LoVo (cell line): ENCODE data around the gene DDR2.
"Not testable (repeated sequence)": the region's sequence is repeated elsewhere in the genome, so short reads cannot be mapped to it uniquely, and the experiment has no call there.

Source experiments
- DNase-seq: peaks from one replicate; pipeline ENCODE4 v3.0.0-alpha.2; 2016; ENCODE audit warnings: low spot score

Gene DDR2

GRCh38 chr1:162725301-162725837, 93.1 kb downstream of the DDR2 start:
- DNase-seq = no peak

- DNase-seq = no peak
Observed at GRCh38 chr1:162726555-162726954, 94.3 kb downstream of the DDR2 start.

DNA sequence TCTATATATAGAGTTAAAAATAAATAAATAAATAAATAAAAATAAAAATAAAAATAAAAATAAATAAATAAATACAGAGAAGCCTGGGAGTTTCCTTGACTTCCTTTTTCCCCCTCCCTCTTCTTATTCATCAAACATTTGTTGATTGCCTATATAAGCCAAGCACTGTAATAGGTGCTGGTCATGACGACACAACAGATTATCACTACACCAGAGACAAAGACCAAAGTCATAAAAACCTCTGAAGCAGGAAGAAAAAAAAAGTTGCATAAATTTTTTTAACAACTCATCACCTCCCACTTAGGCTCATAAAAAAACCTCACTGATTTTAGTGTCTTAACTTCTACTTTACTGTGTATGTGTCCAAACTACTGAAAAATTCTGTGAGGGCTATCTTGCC, 95.2 kb downstream of the DDR2 start:
- DNase-seq = not testable (repeated sequence)

- DNase-seq = no peak
Observed at GRCh38 chr1:162728573-162728972, 96.3 kb downstream of the DDR2 start.

DNA sequence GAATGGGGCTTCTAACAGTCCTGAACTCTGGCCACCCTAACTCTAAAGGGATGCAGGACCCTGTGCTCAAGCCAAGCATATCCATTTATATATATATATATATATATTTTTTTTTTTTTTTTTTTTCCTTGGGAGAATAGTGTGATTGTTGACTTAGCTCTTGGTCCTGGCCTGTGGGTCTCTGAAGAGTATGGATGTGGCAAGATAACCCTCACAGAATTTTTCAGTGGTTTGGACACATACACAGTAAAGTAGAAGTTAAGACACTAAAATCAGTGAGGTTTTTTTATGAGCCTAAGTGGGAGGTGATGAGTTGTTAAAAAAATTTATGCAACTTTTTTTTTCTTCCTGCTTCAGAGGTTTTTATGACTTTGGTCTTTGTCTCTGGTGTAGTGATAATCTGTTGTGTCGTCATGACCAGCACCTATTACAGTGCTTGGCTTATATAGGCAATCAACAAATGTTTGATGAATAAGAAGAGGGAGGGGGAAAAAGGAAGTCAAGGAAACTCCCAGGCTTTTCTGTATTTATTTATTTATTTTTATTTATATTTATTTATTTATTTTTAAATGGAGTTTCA, 97.0 kb downstream of the DDR2 start:
- not testable (repeated sequence) for DNase-seq

DNA sequence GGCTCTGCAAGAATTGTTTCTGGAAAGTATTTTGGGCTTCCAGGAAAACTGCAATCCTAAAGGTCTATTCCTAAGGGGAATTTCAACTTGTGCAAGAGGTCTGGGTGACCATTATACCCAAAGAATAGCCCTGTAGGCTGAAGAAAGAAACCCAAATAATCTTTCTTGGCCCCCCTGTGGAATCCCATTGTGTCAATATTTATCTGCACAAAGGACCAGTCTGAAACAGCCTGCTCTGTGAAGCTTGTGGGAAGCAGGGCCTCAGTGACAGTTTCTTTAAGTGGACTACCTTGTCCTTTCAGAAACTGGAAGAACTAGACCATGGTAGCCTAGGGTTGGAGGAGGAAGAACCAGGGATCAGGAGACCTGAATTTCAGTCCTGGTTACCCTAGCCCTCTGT, 99.8 kb downstream of the DDR2 start:
- no peak for DNase-seq

DNA sequence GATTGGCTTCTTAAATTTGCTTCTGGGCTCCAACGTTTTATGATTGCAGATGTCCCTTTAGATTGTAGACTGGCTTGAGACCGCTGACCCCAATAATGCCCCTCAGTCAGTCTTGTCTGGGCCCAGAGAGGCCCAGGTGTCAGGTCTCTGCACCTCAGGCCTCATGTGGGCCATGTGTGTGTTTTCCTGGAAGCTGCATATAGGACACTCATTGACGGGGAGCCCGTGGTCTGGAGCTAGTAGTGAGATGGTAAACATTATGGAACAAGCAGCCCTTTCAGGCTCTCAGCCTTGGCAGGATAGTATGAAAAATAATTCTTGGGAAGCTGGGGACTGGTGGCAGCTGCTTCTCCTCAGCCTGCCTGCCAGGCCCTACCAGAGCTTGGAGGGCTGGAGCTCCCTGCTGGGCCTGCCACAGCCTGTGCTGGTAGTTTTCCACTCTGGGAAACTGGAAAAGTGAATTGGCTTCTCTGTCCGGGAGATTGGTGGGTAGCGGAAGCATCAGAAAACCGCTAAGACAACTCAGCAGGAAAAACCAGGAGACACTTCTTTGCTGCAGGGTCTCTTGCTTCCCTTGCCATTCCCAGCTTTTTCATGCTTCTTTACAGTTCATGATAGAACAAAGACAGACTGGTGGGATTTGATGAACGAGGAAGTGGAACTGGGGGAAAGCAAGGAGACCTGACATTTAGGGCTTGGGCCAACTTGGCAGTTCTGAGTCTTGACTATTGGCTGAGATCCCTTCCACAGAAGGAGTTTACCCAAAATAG, 100.5 kb downstream of the DDR2 start:
- DNase-seq = no peak

GRCh38 chr1:162733336-162733590, 101.0 kb downstream of the DDR2 start:
- DNase-seq = no peak

DNA sequence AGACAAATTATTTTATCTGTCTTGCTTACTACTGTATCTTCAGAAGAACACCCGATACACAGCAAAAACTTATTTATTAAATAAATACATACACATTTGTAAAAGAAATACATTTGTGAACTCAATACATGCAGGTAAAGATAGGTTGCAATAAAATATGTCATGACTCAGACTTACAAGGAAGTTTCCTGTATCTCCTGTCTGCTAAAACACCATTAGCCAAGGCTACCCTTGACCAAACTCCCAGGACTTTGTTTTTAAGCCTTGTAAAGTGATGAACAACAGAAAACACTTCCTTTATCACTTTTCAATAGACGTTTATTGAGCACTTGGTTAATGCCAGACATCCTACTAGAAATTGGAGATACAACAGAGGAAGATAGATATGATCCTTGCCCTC, 101.8 kb downstream of the DDR2 start:
- DNase-seq = no peak

DNA sequence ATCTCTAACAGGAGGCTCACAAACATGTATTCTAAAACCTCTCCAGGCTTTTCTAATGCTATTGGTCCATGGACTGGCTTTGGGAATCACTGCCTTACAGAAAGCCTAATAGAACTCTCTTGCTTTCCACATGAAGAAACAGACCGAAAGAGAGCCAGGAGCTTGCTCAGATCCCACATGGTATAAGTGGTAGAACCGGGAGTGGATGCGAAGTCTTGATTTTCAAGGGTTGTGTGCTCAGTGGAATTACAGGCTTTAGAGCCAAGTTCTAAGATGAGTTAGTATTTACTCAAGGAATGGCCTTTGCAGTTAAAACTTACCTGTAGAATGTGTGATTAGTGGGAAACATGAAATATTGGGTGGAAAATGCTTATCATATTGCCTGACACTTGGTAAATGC, 103.9 kb downstream of the DDR2 start:
- no peak for DNase-seq

GRCh38 chr1:162736633-162737067, 104.4 kb downstream of the DDR2 start:
- DNase-seq = no peak

- DNase-seq = no peak
Observed at GRCh38 chr1:162740755-162741154, 108.5 kb downstream of the DDR2 start.

GRCh38 chr1:162741574-162741973, 109.3 kb downstream of the DDR2 start:
- DNase-seq = no peak

- DNase-seq = not testable (repeated sequence)
Observed at GRCh38 chr1:162746264-162746942, 114.1 kb downstream of the DDR2 start.

GRCh38 chr1:162753001-162753658, 120.9 kb downstream of the DDR2 start:
- no peak for DNase-seq

- no peak for DNase-seq
Observed at GRCh38 chr1:162753998-162754585, 121.8 kb downstream of the DDR2 start.

GRCh38 chr1:162755306-162755705, 123.0 kb downstream of the DDR2 start:
- no peak for DNase-seq

- no peak for DNase-seq
Observed at GRCh38 chr1:162756523-162756922, 124.3 kb downstream of the DDR2 start.

DNA sequence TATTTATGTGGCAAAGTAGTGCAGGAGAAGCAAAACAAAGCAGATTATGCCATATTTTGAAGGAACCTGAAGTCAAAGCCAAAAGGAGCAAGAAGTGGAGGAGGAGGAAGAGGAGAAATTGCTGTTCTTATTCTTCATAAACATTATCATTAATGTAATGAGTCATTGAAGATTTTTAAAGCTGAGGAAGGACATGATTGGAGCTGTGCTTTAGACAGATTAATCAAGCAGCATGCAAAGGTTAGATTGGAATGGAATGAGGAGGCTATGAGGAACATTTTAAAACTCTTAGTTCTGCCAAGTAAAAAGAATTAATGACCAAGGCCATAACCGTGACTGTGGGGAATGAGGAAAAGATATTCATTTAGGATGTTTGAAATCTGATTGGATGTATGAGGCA, 125.2 kb downstream of the DDR2 start:
- no peak for DNase-seq

GRCh38 chr1:162765788-162766187, 133.5 kb downstream of the DDR2 start:
- DNase-seq = no peak

GRCh38 chr1:162772571-162773154, 140.4 kb downstream of the DDR2 start:
- DNase-seq = no peak

DNA sequence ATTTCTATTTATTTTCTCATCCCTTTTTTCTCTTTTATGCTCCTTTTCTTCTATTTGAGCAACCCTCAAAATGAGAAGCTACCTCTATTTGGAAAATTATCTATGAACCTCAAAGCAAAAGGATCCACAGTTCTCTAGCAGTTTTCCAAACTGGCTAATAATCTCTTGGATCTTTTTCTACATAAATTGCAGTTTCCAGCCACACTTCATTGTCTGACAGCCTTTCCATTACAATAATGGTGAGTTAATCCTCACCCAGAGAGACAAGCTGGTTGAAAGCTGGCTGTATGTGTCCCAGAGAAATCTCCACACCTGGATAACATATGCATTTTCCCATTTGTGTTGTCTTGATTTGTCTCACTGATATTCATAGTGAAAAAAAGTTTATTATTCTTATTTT, 141.7 kb downstream of the DDR2 start:
- DNase-seq = no peak
